Panc1 (cell line): ENCODE measurements around the gene ZNF407. TPM values are rescaled to one million over a fixed set of nuclear protein-coding genes. Genes with fewer than 3 reads are reported as not detected.

Experiments used
- ATAC-seq: fragments of 200-7000 bp; cut with Tn5 transposase; 2 replicates; pipeline ENCODE4 v1.9.1; 2020; ENCODE audit warnings: mild to moderate bottlenecking, moderate library complexity
- BruUV-seq: library from RNA; stranded (reverse); fragments of 400-500 nt; replicated peaks from 2 replicates; lab custom pipeline; 2021; lab: Mats Ljungman, UMichigan
- CTCF ChIA-PET: fragments of 300-600 bp; sonication (Branson Sonifier 250); formaldehyde crosslinking; loops from one replicate; lab custom pipeline; 2022; ENCODE audit warnings: antibody characterized with exemption; lab: Charles Lee
- POLR2A ChIA-PET: fragments of 300-600 bp; sonication (Branson Sonifier 250); formaldehyde crosslinking; loops from one replicate; lab custom pipeline; 2022; ENCODE audit warnings: antibody characterized with exemption; lab: Charles Lee
- DNase-seq: peaks from one replicate; pipeline ENCODE4 v3.0.0-alpha.2; 2010; ENCODE audit warnings: low read depth, low spot score
- H3K27ac ChIP-seq: 2 replicates; pipeline ENCODE4 v1.5.1; 2011; ENCODE audit warnings: mild to moderate bottlenecking, low read length, inconsistent platforms
- H3K27me3 ChIP-seq: fragments of 200-500 bp; sonication (Bioruptor generic); 2 replicates; pipeline ENCODE4 v1.6.0; 2014; ENCODE audit warnings: low read length, inconsistent platforms; ENCODE audit not compliant: control insufficient read depth, insufficient read depth
- H3K36me3 ChIP-seq: fragments of 200-500 bp; sonication (Bioruptor generic); 2 replicates; pipeline ENCODE4 v1.5.1; 2014; ENCODE audit warnings: inconsistent platforms, mild to moderate bottlenecking, low read length, moderate library complexity; ENCODE audit not compliant: control insufficient read depth, insufficient read depth
- H3K4me1 ChIP-seq: 2 replicates; pipeline ENCODE4 v1.5.1; 2011; ENCODE audit warnings: inconsistent platforms, mild to moderate bottlenecking, low read length, moderate library complexity; ENCODE audit not compliant: control insufficient read depth, insufficient read depth
- H3K4me3 ChIP-seq, 2 experiments: 2 replicates each; pipeline ENCODE4 v1.5.1; 2011 to 2012; ENCODE audit warnings: low read depth in 2 of 2, low read length in 2 of 2, mild to moderate bottlenecking in 2 of 2, inconsistent platforms in 1 of 2, moderate library complexity in 1 of 2
- H3K9me3 ChIP-seq: fragments of 200-500 bp; sonication (Bioruptor generic); 2 replicates; pipeline ENCODE4 v1.5.1; 2014; ENCODE audit warnings: low read depth, mild to moderate bottlenecking, inconsistent platforms, low read length, moderate library complexity; ENCODE audit not compliant: control insufficient read depth, insufficient read depth
- CTCF ChIP-seq: fragments of 450-650 bp; IDR thresholded peaks from 2 replicates; pipeline ENCODE4 v1.5.1; 2017; ENCODE audit warnings: mild to moderate bottlenecking
- POLR2AphosphoS5 ChIP-seq: IDR thresholded peaks from 2 replicates; pipeline ENCODE4 v1.6.1; 2012; ENCODE audit warnings: mild to moderate bottlenecking, low read depth, low read length, moderate library complexity
- REST ChIP-seq, 2 experiments: IDR thresholded peaks; 2 replicates each; pipeline ENCODE4 v1.6.1; 2011 to 2012; ENCODE audit warnings: low read depth in 2 of 2, control low read depth in 1 of 2, low read length in 1 of 2, mild to moderate bottlenecking in 1 of 2, moderate library complexity in 1 of 2; ENCODE audit not compliant: insufficient read depth in 1 of 2
- SIN3A ChIP-seq: IDR thresholded peaks from 2 replicates; pipeline ENCODE4 v1.6.1; 2012; ENCODE audit warnings: low read depth, mild to moderate bottlenecking, low read length, moderate library complexity, borderline replicate concordance; ENCODE audit not compliant: insufficient read depth
- TCF7L2 ChIP-seq: IDR thresholded peaks from 2 replicates; pipeline ENCODE4 v1.6.1; 2011; ENCODE audit warnings: mild to moderate bottlenecking, low read depth, low read length, inconsistent platforms
- in situ Hi-C: cut with HindIII; loops from 2 replicates; pipeline ENCODE4 v1.10.0; 2016; ENCODE audit warnings: low sequenced_read_pairs, low pct_unique_long_range_greater_than_20kb
- intact Hi-C: fragments of 100-400 bp; cut with micrococcal nuclease; formaldehyde crosslinking; loops from one replicate; pipeline ENCODE4 v1.10.0; 2022; ENCODE audit not compliant: unreplicated experiment
- total RNA-seq: library from RNA; stranded (reverse); gene quantifications from one replicate; pipeline ENCODE4 v1.2.1, GENCODE V29; 2021; ENCODE audit not compliant: unreplicated experiment

The ZNF407 gene
- total RNA-seq, 1 experiment from 2014 or later = 16.8 TPM

GRCh38 chr18:75073654-75074053, 476.0 kb downstream of the ZNF407 start:
- in situ Hi-C loops = no loop called here
- intact Hi-C loops = no loop called here
- no peak for DNase-seq
- H3K4me1 ChIP-seq = peaks cover 18% of the 10 kb centered on the region
- H3K27me3 ChIP-seq = no peaks in the 10 kb centered on the region
- H3K4me3 ChIP-seq = no peak overlapping the region
- ChIA-PET POLR2A (interaction anchor here (0.6 kb wide), 1 partner anchor 318 kb away, joined by 3 read pairs; no protein-coding TSS in a partner anchor), CTCF (no interaction called here)
- no peaks in the 10 kb centered on the region for H3K36me3 ChIP-seq
- peaks cover 11% of the 10 kb centered on the region; the same call in 1 of the 2 replicates for H3K9me3 ChIP-seq
- TF ChIP-seq SIN3A (no peak), TCF7L2 (no peak), POLR2AphosphoS5 (no peak), REST (IDR thresholded peaks at IDR 0.05; ENCODE audit: insufficient read depth in 1 of 2, low read depth in 2 of 2, low read length in 1 of 2) (no peak), CTCF (no peak)
- no TSS peak for BruUV-seq
- H3K27ac ChIP-seq = no peak overlapping the region
- ATAC-seq = no peak

GRCh38 chr18:75074196-75075015, 476.7 kb downstream of the ZNF407 start:
- BruUV-seq = no TSS peak
- ATAC-seq = no peak
- in situ Hi-C loops = no loop called here
- Histone ChIP-seq H3K9me3 (peaks cover 11% of the 10 kb centered on the region; the same call in 1 of the 2 replicates), H3K4me1 (peaks cover 18% of the 10 kb centered on the region), H3K36me3 (no peaks in the 10 kb centered on the region), H3K27ac (no peak overlapping the region), H3K4me3 (no peak overlapping the region), H3K27me3 (no peaks in the 10 kb centered on the region)
- intact Hi-C loops = no loop called here
- DNase-seq = no peak
- no peak for TF ChIP-seq REST (IDR thresholded peaks at IDR 0.05; ENCODE audit: insufficient read depth in 1 of 2, low read depth in 2 of 2, low read length in 1 of 2)
- no peak for TF ChIP-seq POLR2AphosphoS5
- no peak for TF ChIP-seq CTCF
- TF ChIP-seq SIN3A = no peak
- no peak for TF ChIP-seq TCF7L2
- ChIA-PET CTCF (interaction anchor here (0.6 kb wide), 1 partner anchor 258 kb away, joined by 7 read pairs; no protein-coding TSS in a partner anchor), POLR2A (no interaction called here)
